GM10266 (cell line): Measurements from ENCODE around the gene TMTC1.

Source experiments
- DNase-seq: peaks from one replicate; pipeline ENCODE4 v3.0.0; 2012; ENCODE audit errors: extremely low spot score
- CTCF ChIP-seq: IDR thresholded peaks from 2 replicates; pipeline ENCODE4 v1.5.1; 2012; ENCODE audit warnings: mild to moderate bottlenecking, low read depth; ENCODE audit not compliant: control insufficient read depth, insufficient read depth; ENCODE audit errors: missing control alignments

Gene TMTC1

DNA sequence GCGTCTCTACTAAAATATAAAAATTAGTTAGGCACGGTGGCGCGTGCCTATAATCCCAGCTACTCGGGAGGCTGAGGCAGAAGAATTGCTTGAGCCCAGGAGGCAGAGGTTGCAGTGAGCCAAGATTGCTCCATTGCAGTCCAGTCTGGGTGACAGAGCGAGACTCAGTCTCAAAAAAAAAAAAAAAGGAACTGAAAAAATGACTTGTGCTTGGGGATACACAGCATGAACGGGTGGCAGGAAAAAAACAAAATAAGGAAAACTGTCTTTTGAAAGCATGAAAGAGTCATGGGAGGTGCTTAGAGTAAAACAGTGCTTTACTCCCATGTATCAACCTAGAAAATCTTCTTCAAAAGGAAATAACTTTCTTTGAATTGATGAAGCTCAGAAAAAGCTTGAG is 80.8 kb downstream of the TMTC1 start:
- no peak for TF ChIP-seq CTCF
- DNase-seq = no peak

- no peak for TF ChIP-seq CTCF
- DNase-seq = no peak
Observed at GRCh38 chr12:29702222-29702621, 81.5 kb downstream of the TMTC1 start.

GRCh38 chr12:29700761-29701481 is 82.8 kb downstream of the TMTC1 start:
- DNase-seq = no peak
- TF ChIP-seq CTCF = no peak

DNA sequence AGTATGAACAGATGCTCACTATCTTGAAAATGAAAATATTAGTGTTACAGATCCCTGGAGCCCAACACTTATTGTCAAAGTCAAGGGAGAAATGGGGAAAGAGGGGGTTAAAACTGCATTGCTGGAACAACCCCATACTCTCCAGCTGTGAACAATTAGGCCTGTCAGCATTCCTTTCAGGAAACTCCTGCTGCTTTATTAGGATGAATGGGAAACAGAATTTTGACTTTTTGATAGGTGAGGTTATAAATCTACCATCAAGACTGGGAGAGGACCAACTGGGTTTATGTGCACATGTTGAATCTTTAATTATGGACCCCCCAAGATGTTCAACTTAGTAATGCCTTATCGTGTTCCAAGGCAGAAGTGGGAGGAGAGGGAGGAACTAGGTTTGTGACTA is 85.0 kb downstream of the TMTC1 start:
- TF ChIP-seq CTCF = no peak
- DNase-seq = no peak

DNA sequence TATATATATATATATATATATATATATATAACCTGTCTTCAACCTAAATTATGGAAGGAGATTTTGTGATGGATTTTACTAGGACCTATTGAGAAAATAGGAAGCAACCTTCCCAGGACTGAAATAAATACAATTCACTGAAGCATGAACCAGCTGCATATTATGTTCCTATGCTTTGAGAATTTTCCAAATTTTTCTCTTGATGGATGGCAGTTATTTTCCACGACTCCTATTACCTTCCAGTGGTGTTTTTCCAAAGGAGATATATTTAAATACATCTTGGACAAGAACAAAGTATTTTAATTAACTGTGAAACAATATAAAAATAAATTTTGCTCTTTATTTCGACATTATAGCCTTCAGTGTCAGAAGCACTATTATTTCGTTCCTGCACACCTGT is 87.9 kb downstream of the TMTC1 start:
- DNase-seq = no peak
- no peak for TF ChIP-seq CTCF

- no peak for TF ChIP-seq CTCF
- no peak for DNase-seq
Observed at GRCh38 chr12:29695026-29695425, 88.7 kb downstream of the TMTC1 start.

DNA sequence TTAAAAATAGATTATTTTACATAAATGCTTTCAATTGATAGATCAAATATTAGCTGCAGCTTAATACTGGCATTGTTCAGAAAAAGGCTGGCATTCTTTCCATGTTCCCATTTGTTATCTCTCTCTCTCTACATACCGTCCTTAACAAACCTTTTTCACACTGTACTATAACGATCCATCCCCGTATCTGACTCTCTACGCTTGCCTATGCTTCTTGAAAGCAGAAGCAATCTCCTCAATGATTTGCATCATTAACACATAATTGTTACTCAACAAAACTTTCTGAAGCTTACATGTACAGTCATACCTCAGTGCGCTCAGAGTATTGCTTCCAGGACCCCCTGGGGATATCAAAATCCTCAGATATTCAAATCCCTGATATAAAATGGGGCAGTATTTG is 89.7 kb downstream of the TMTC1 start:
- TF ChIP-seq CTCF = no peak
- DNase-seq = no peak
